ENCODE results near the gene KCND3.

KCND3 gene

DNA sequence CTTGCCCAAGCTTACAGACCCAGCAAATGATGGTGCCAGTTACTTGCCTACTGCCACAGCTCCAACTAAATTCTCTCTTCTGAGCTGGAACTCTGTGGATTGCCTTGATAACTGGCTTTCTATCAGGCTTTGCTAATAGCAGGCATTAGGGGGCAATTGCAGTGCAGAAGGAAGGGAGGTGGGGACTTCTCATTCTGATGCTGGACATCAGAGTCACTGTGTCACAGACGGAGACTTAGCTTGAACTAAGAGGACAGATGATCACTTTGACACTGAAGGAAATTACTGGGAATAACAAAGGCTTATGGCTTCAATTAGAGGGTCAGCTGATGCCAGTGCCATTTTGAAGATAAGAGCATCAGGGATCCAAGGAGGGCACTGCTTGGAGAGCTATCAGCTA lies 119.3 kb downstream of the KCND3 start:
- no CpG with 5 or more reads among the region's 1 CpG for WGBS, 2 donors (ENCODE audit: extremely low coverage in 2 of 2, insufficient read length in 2 of 2, insufficient replicate concordance in 1 of 2)
- Histone ChIP-seq H3K23ac (ENCODE audit: low read depth, low read length, poor library complexity) (no peak overlapping the region), H3K79me1 (ENCODE audit: low read depth, low read length) (no peaks in the 10 kb centered on the region), H3K18ac (ENCODE audit: low read length) (no peak overlapping the region), H2BK12ac (ENCODE audit: low read length) (no peak overlapping the region), H2BK120ac (ENCODE audit: low read depth, low read length) (no peak overlapping the region), H2BK5ac (ENCODE audit: low read length) (no peak overlapping the region), H3K9me3 (replicated peaks in 1 of 2; ENCODE audit: control insufficient read depth in 2 of 2, insufficient read depth in 1 of 2, low read depth in 1 of 2, low read length in 2 of 2) (no peaks in the 10 kb centered on the region), H3K27ac (replicated peaks; ENCODE audit: low read length) (no peak overlapping the region), H2BK15ac (ENCODE audit: low read length) (no peak overlapping the region), H3K4me3 (ENCODE audit: low read length in 2 of 2) (no peak overlapping the region), H3K4me2 (ENCODE audit: insufficient read depth, low read length, poor library complexity, severe bottlenecking) (no peak overlapping the region), H4K8ac (ENCODE audit: low read depth, low read length) (no peak overlapping the region), H4K91ac (ENCODE audit: low read depth, low read length, poor library complexity) (no peak overlapping the region), H3K14ac (ENCODE audit: low read length) (no peak overlapping the region), H2AFZ (ENCODE audit: low read length) (no peak overlapping the region), H3K4ac (ENCODE audit: low read length) (no peak overlapping the region), H3K4me1 (ENCODE audit: control insufficient read depth in 2 of 2, insufficient read depth in 1 of 2, low read depth in 1 of 2, low read length in 2 of 2) (no peaks in the 10 kb centered on the region), H3K27me3 (ENCODE audit: control insufficient read depth in 3 of 3, insufficient read depth in 3 of 3, low read depth in 1 of 3, low read length in 3 of 3) (peaks cover 0 to 27% (median 0%) of the 10 kb centered on the region in 3 experiments), H3K36me3 (replicated peaks in 1 of 2; ENCODE audit: control insufficient read depth in 2 of 2, insufficient read depth in 2 of 2, low read length in 2 of 2) (no peaks in the 10 kb centered on the region), H2AK5ac (ENCODE audit: low read depth, low read length) (no peak overlapping the region), H3K9ac (ENCODE audit: low read depth, low read length, poor library complexity) (no peak overlapping the region)
- no peak for DNase-seq (ENCODE audit: low spot score)

DNA sequence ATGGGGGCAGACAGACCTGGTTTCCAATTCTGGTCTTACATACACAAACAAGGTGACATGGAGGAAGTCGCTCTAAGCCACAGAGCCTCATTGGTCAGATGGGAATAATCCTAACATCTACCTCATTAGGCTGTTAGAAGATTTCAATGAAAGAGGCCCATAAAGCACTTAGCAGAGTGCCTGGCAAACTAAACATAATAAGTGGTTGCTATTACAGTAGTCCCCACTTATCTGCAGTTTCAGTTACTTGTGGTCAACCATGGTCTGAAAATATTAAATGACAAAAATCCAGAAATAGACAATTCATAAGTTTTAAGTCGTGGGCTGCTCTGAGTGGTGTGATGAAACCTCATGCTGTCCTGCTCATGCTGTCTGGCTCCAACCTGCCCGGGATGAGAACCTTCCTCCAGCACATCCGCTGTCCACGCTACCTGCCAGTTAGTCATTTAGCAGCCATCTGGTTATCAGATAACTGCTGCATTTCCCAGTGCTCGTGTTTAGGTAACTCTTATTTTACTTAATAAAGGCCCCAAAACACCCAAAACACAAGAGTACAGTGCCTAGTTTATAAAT lies 121.5 kb downstream of the KCND3 start:
- WGBS, 2 donors (ENCODE audit: extremely low coverage in 2 of 2, insufficient read length in 2 of 2, insufficient replicate concordance in 1 of 2), result no CpG with 5 or more reads among the region's 6 CpGs
- DNase-seq (ENCODE audit: low spot score), result no peak
- H4K91ac ChIP-seq (ENCODE audit: low read depth, low read length, poor library complexity), result no peak overlapping the region
- no peak overlapping the region for H3K18ac ChIP-seq (ENCODE audit: low read length)
- H4K8ac ChIP-seq (ENCODE audit: low read depth, low read length), result no peak overlapping the region
- H2BK15ac ChIP-seq (ENCODE audit: low read length), result no peak overlapping the region
- H3K4me1 ChIP-seq (ENCODE audit: control insufficient read depth in 2 of 2, insufficient read depth in 1 of 2, low read depth in 1 of 2, low read length in 2 of 2), result no peaks in the 10 kb centered on the region
- no peak overlapping the region for H3K27ac ChIP-seq (replicated peaks; ENCODE audit: low read length)
- no peak overlapping the region for H2AK5ac ChIP-seq (ENCODE audit: low read depth, low read length)
- H2BK12ac ChIP-seq (ENCODE audit: low read length), result no peak overlapping the region
- no peaks in the 10 kb centered on the region for H3K9me3 ChIP-seq (replicated peaks in 1 of 2; ENCODE audit: control insufficient read depth in 2 of 2, insufficient read depth in 1 of 2, low read depth in 1 of 2, low read length in 2 of 2)
- H2BK120ac ChIP-seq (ENCODE audit: low read depth, low read length), result no peak overlapping the region
- H3K79me1 ChIP-seq (ENCODE audit: low read depth, low read length), result no peaks in the 10 kb centered on the region
- H3K27me3 ChIP-seq (ENCODE audit: control insufficient read depth in 3 of 3, insufficient read depth in 3 of 3, low read depth in 1 of 3, low read length in 3 of 3), result peaks cover 0 to 7% (median 0%) of the 10 kb centered on the region in 3 experiments
- H3K4me3 ChIP-seq (ENCODE audit: low read length in 2 of 2), result no peak overlapping the region
- H3K14ac ChIP-seq (ENCODE audit: low read length), result no peak overlapping the region
- no peak overlapping the region for H3K4me2 ChIP-seq (ENCODE audit: insufficient read depth, low read length, poor library complexity, severe bottlenecking)
- no peak overlapping the region for H2BK5ac ChIP-seq (ENCODE audit: low read length)
- no peak overlapping the region for H3K9ac ChIP-seq (ENCODE audit: low read depth, low read length, poor library complexity)
- H3K23ac ChIP-seq (ENCODE audit: low read depth, low read length, poor library complexity), result no peak overlapping the region
- no peak overlapping the region for H3K4ac ChIP-seq (ENCODE audit: low read length)
- no peak overlapping the region for H2AFZ ChIP-seq (ENCODE audit: low read length)
- H3K36me3 ChIP-seq (replicated peaks in 1 of 2; ENCODE audit: control insufficient read depth in 2 of 2, insufficient read depth in 2 of 2, low read length in 2 of 2), result no peaks in the 10 kb centered on the region

DNA sequence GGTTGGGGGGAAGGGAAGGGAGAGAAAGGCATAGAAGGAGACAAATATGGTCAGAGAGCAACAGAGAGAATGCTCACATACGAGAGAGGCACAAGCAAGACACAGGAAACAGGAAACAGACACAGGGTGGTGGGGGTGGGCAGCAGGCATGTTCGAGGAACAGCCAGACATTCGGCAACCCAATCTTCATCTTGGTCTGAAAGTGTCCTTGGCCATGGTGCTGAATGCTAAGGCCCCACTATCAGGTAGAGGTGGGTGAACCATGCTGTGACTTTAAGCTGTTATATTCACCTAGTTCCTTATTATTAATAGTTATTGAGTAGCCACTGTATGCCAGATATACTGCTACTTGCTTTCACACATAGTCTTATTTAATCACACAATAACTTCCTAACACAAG lies 124.6 kb downstream of the KCND3 start:
- Histone ChIP-seq H4K8ac (ENCODE audit: low read depth, low read length) (no peak overlapping the region), H3K79me1 (ENCODE audit: low read depth, low read length) (no peaks in the 10 kb centered on the region), H2BK15ac (ENCODE audit: low read length) (no peak overlapping the region), H3K18ac (ENCODE audit: low read length) (no peak overlapping the region), H3K4me1 (ENCODE audit: control insufficient read depth in 2 of 2, insufficient read depth in 1 of 2, low read depth in 1 of 2, low read length in 2 of 2) (no peaks in the 10 kb centered on the region), H2AK5ac (ENCODE audit: low read depth, low read length) (no peak overlapping the region), H3K27ac (replicated peaks; ENCODE audit: low read length) (no peak overlapping the region), H3K14ac (ENCODE audit: low read length) (no peak overlapping the region), H3K36me3 (replicated peaks in 1 of 2; ENCODE audit: control insufficient read depth in 2 of 2, insufficient read depth in 2 of 2, low read length in 2 of 2) (no peaks in the 10 kb centered on the region), H3K4ac (ENCODE audit: low read length) (no peak overlapping the region), H2BK12ac (ENCODE audit: low read length) (no peak overlapping the region), H3K27me3 (ENCODE audit: control insufficient read depth in 3 of 3, insufficient read depth in 3 of 3, low read depth in 1 of 3, low read length in 3 of 3) (no peaks in the 10 kb centered on the region), H3K23ac (ENCODE audit: low read depth, low read length, poor library complexity) (no peak overlapping the region), H3K9ac (ENCODE audit: low read depth, low read length, poor library complexity) (no peak overlapping the region), H2AFZ (ENCODE audit: low read length) (no peak overlapping the region), H3K9me3 (replicated peaks in 1 of 2; ENCODE audit: control insufficient read depth in 2 of 2, insufficient read depth in 1 of 2, low read depth in 1 of 2, low read length in 2 of 2) (no peaks in the 10 kb centered on the region), H2BK120ac (ENCODE audit: low read depth, low read length) (no peak overlapping the region), H2BK5ac (ENCODE audit: low read length) (no peak overlapping the region), H4K91ac (ENCODE audit: low read depth, low read length, poor library complexity) (no peak overlapping the region), H3K4me3 (ENCODE audit: low read length in 2 of 2) (no peak overlapping the region), H3K4me2 (ENCODE audit: insufficient read depth, low read length, poor library complexity, severe bottlenecking) (no peak overlapping the region)
- no peak for DNase-seq (ENCODE audit: low spot score)
- no CpG with 5 or more reads among the region's 3 CpGs for WGBS, 2 donors (ENCODE audit: extremely low coverage in 2 of 2, insufficient read length in 2 of 2, insufficient replicate concordance in 1 of 2)

DNA sequence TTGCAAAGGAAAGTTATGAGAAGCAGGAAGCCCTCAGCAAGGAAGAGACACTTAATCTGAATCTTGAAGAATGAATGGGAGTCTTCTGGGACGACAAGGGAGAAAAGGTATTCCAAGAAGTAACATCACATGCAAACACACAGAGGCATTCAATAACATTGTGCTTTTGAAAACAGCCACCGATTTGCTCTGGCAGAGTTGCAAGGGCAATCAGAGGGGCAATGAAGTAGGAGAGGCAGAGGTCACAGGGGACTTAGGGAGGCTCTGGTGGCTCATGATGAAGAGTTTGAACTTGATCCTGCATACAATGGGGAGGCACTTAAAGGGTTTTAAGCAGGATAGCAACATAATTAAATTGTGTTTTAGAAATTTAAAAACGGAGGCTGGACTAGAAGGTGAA lies 126.1 kb downstream of the KCND3 start:
- Histone ChIP-seq H3K9me3 (replicated peaks in 1 of 2; ENCODE audit: control insufficient read depth in 2 of 2, insufficient read depth in 1 of 2, low read depth in 1 of 2, low read length in 2 of 2) (no peaks in the 10 kb centered on the region), H3K36me3 (replicated peaks in 1 of 2; ENCODE audit: control insufficient read depth in 2 of 2, insufficient read depth in 2 of 2, low read length in 2 of 2) (no peaks in the 10 kb centered on the region), H3K27me3 (ENCODE audit: control insufficient read depth in 3 of 3, insufficient read depth in 3 of 3, low read depth in 1 of 3, low read length in 3 of 3) (no peaks in the 10 kb centered on the region), H3K18ac (ENCODE audit: low read length) (no peak overlapping the region), H2BK120ac (ENCODE audit: low read depth, low read length) (no peak overlapping the region), H3K14ac (ENCODE audit: low read length) (no peak overlapping the region), H4K91ac (ENCODE audit: low read depth, low read length, poor library complexity) (no peak overlapping the region), H3K27ac (replicated peaks; ENCODE audit: low read length) (no peak overlapping the region), H2AK5ac (ENCODE audit: low read depth, low read length) (no peak overlapping the region), H3K4ac (ENCODE audit: low read length) (no peak overlapping the region), H3K9ac (ENCODE audit: low read depth, low read length, poor library complexity) (no peak overlapping the region), H3K4me1 (ENCODE audit: control insufficient read depth in 2 of 2, insufficient read depth in 1 of 2, low read depth in 1 of 2, low read length in 2 of 2) (no peaks in the 10 kb centered on the region), H3K79me1 (ENCODE audit: low read depth, low read length) (no peaks in the 10 kb centered on the region), H2BK12ac (ENCODE audit: low read length) (no peak overlapping the region), H3K4me3 (ENCODE audit: low read length in 2 of 2) (no peak overlapping the region), H3K23ac (ENCODE audit: low read depth, low read length, poor library complexity) (no peak overlapping the region), H2BK15ac (ENCODE audit: low read length) (no peak overlapping the region), H3K4me2 (ENCODE audit: insufficient read depth, low read length, poor library complexity, severe bottlenecking) (no peak overlapping the region), H2BK5ac (ENCODE audit: low read length) (no peak overlapping the region), H2AFZ (ENCODE audit: low read length) (no peak overlapping the region), H4K8ac (ENCODE audit: low read depth, low read length) (no peak overlapping the region)
- WGBS, 2 donors (ENCODE audit: extremely low coverage in 2 of 2, insufficient read length in 2 of 2, insufficient replicate concordance in 1 of 2), result no CpG with 5 or more reads among the region's 3 CpGs
- no peak for DNase-seq (ENCODE audit: low spot score)

Data from neuronal stem cell (in vitro differentiated cells).